ENCODE data around the gene NFILZ. TPM values are rescaled to one million over a fixed set of nuclear protein-coding genes. Genes with fewer than 3 reads are reported as not detected.

NFILZ gene
- polyA plus RNA-seq, 3 donors from 2014 or later = not detected

GRCh38 chr19:8664671-8665057 lies 34.2 kb downstream of the NFILZ start:
- Mint-ChIP-seq H3K36me3 (no peaks in the 10 kb centered on the region), H3K9me3 (no peaks in the 10 kb centered on the region)

DNA sequence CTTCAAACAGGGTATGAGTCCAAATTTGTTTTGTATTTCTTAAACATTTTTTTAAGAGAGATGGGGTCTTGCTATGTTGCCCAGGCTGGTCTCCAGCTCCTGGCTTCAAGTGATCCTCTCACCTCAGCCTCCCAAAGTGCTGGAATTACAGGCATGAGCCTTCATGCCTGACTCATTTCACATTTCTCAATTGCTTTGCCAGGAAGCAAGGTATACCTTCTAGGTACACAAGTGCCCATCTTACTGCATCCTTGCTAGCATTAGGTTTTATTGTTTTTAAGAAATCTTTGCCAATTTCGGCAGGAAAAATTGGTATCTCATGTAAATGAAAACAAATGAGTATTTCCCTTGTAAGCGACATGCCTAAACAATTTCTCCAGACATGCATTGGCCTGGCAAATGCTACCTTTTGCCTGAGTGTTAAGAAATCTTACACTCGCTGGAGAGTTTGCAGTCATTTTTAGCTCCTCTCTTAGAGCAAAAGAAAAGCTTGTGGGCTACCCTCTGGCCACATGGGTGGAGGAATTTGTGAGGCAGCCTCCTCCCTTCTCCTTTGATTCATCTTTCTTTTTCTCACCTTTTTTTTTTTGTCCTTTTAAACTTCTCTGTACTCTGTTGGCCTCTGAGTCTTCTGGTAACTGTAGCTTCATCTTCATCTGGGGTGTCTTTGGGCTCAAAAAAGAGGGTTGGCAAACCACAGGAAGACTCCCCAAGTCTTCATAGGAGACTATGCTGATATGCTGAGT lies 35.2 kb downstream of the NFILZ start:
- Mint-ChIP-seq H3K27me3 (ENCODE audit: low read depth in 3 of 3) (peaks cover 4 to 6% (median 4%) of the 10 kb centered on the region in 3 donors), H3K4me3 (peak overlapping the region; percentile 62 to 86 (median 73)), H3K27ac (peak overlapping the region; percentile 57 to 93 (median 81)), H3K4me1 (peaks cover 77 to 93% of the 10 kb centered on the region in 2 donors), H3K36me3 (no peaks in the 10 kb centered on the region), H3K9me3 (no peaks in the 10 kb centered on the region)
- peak in 1 of 3 donors; percentile 26 for DNase-seq

More at GRCh38 chr19:8664671-8665057, 34.2 kb downstream of the NFILZ start:
- H3K27me3 Mint-ChIP-seq (ENCODE audit: low read depth in 3 of 3) = peaks cover 4 to 6% (median 4%) of the 10 kb centered on the region in 3 donors
- peaks cover 67 to 89% of the 10 kb centered on the region in 2 donors for H3K4me1 Mint-ChIP-seq
- peak overlapping the region in 4 of 6 donors; percentile 58 to 90 (median 88) for H3K27ac Mint-ChIP-seq
- no peak for DNase-seq
- H3K4me3 Mint-ChIP-seq = peak overlapping the region; percentile 52 to 86 (median 71)

DNA sequence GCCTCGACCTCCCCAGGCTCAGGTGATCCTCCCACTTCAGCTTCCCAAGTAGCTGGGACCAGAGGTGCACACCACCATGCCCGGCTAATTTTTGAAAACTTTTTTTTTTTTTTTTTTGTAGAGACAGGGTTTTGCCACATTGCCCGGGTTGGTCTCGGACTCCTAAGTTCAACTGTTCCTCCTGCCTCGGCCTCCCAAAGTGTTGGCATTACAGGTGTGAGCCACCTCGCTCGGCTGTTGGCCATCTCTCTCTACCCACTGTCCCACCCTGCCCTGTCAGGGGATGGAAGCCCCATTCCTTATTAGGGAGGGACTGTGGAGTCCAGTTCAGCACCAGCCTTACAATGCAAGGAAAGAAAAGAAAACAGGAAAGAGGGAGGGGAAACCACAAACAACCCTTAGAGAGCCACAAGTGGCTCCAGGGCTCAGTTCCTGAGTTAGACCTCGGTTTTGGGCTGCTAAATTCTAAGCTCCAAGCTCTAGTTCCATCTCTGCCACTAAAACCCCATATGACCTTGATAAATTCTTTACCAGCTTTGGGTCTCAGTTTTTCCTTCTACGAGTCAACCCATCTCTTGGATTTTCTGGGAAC lies 36.5 kb downstream of the NFILZ start:
- peak overlapping the region; percentile 33 to 80 (median 67) for H3K4me3 Mint-ChIP-seq
- no peaks in the 10 kb centered on the region for H3K9me3 Mint-ChIP-seq
- H3K4me1 Mint-ChIP-seq = peaks cover 88 to 97% of the 10 kb centered on the region in 2 donors
- H3K36me3 Mint-ChIP-seq = no peaks in the 10 kb centered on the region
- peak overlapping the region in 5 of 6 donors; percentile 45 to 93 (median 83) for H3K27ac Mint-ChIP-seq
- DNase-seq = no peak
- peaks cover 4% of the 10 kb centered on the region in 3 donors for H3K27me3 Mint-ChIP-seq (ENCODE audit: low read depth in 3 of 3)

DNA sequence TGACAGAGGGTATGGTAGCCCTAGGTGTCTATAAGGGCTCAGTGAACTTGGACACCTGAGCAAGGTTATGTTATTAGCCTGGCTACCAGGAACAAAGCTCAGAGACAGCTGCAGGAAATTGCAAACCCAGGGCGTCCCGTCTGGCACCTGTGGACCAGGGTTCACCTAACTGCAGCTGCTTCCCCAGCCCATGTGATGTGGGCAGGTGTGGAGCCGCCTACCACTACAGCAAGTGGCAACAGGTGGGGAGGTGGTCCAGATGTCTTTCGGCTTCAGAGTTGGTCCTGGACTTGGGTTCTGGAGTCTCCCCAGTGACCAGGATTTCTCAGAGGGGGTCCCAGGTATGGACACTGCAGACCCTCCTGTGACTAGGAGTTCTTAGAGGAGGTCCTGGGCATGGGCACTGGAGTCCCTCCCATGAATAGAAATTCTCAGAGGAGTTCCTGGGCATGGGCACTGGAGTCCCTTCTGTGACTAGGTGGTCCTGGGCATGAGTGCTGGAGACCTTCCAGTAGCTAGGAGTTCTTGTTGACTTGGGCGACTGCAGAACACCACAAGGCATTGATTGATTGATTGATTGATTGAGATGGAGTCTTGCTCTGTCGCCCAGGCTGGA lies 43.0 kb downstream of the NFILZ start:
- H3K4me3 Mint-ChIP-seq = peak overlapping the region in 2 of 5 donors; percentile 35 to 42
- peaks cover 0 to 2% (median 0%) of the 10 kb centered on the region in 6 donors for H3K9me3 Mint-ChIP-seq
- peaks cover 51 to 89% of the 10 kb centered on the region in 2 donors for H3K4me1 Mint-ChIP-seq
- H3K36me3 Mint-ChIP-seq = peaks cover 11 to 19% (median 14%) of the 10 kb centered on the region in 3 donors
- DNase-seq = no peak
- H3K27me3 Mint-ChIP-seq (ENCODE audit: low read depth in 3 of 3) = peaks cover 0 to 4% (median 2%) of the 10 kb centered on the region in 3 donors
- no peak overlapping the region for H3K27ac Mint-ChIP-seq

GRCh38 chr19:8675066-8675465 lies 44.6 kb downstream of the NFILZ start:
- Mint-ChIP-seq H3K36me3 (peaks cover 14 to 22% (median 17%) of the 10 kb centered on the region in 3 donors), H3K4me1 (peaks cover 36 to 77% of the 10 kb centered on the region in 2 donors), H3K27me3 (ENCODE audit: low read depth in 3 of 3) (peaks cover 0 to 5% (median 2%) of the 10 kb centered on the region in 3 donors), H3K4me3 (no peak overlapping the region), H3K9me3 (peaks cover 0 to 2% (median 0%) of the 10 kb centered on the region in 6 donors), H3K27ac (no peak overlapping the region)
- DNase-seq = no peak

DNA sequence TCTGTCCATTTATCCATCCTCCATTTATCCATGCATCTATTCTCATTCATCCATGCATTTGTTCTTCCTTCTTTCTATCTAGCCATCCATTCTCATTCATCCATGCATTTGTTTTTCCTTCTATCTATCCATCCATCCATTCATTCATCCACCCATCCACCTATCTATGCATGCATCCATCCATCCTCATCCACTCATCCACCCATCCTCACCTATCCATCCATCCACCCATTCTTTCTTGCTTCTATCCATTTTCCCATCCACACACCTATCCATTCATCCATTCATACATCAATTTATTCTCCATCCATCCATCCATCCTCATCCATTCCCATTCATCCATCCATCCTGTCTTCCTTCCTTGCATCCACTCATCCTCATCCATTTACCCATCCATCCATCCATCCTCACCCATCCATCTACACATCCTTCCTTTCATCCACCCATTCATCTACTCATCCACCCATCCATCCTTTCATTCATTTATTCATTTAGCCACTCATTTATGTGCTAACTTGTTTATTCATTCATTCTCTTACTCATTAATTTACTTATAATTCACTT lies 47.9 kb downstream of the NFILZ start:
- Mint-ChIP-seq H3K4me1 (peaks cover 38 to 77% of the 10 kb centered on the region in 2 donors), H3K9me3 (peaks cover 0 to 2% (median 0%) of the 10 kb centered on the region in 6 donors), H3K36me3 (peaks cover 14 to 28% (median 24%) of the 10 kb centered on the region in 3 donors), H3K27ac (peak overlapping the region in 2 of 6 donors; percentile 48), H3K27me3 (ENCODE audit: low read depth in 3 of 3) (peaks cover 0 to 9% (median 2%) of the 10 kb centered on the region in 3 donors), H3K4me3 (no peak overlapping the region)
- DNase-seq = no peak

Other genes with a start within 250 kb of the NFILZ start
- 100 to 1,000 TPM in 1 of 3 donors, 10 to 100 TPM in 2; 38.1 to 106 (median 53.4) TPM for gene RAB11B, start 240.3 kb upstream of the NFILZ start, polyA plus RNA-seq
- 10 to 100 TPM; 43.9 to 71.4 (median 59.4) TPM for gene MARCHF2, start 217.3 kb upstream of the NFILZ start, polyA plus RNA-seq
- 100 to 1,000 TPM; 163 to 287 (median 209) TPM for gene HNRNPM, start 185.7 kb upstream of the NFILZ start, polyA plus RNA-seq
- 1 to 10 TPM; 1.9 to 3.7 (median 2.5) TPM for gene PRAM1, start 128.0 kb upstream of the NFILZ start, polyA plus RNA-seq
- gene ZNF414, start 116.5 kb upstream of the NFILZ start, polyA plus RNA-seq = 10 to 100 TPM in 1 of 3 donors, 1 to 10 TPM in 2; 6.0 to 20.8 (median 8.3) TPM
- 100 to 1,000 TPM; 104 to 340 (median 110) TPM for gene MYO1F, start 53.2 kb upstream of the NFILZ start, polyA plus RNA-seq
- gene ADAMTS10, start 19.9 kb upstream of the NFILZ start, polyA plus RNA-seq = 1 to 10 TPM; 1.4 to 7.4 (median 2.3) TPM
- gene ACTL9, start 68.2 kb downstream of the NFILZ start, polyA plus RNA-seq = not detected
- not detected for gene OR2Z1, start 91.0 kb downstream of the NFILZ start, polyA plus RNA-seq
- gene ZNF558, start 201.7 kb downstream of the NFILZ start, polyA plus RNA-seq = 1 to 10 TPM; 6.6 to 8.1 (median 7.1) TPM
- not detected for gene MBD3L1, start 201.7 kb downstream of the NFILZ start, polyA plus RNA-seq

All from immature natural killer cell (primary cell).